ENCODE measurements around the gene FCHSD2. TPM values are rescaled to one million over a fixed set of nuclear protein-coding genes. Genes with fewer than 3 reads are reported as not detected.
"Not testable (repeated sequence)": the region's sequence is repeated elsewhere in the genome, so short reads cannot be mapped to it uniquely, and the experiment has no call there.

Gene FCHSD2
- total RNA-seq, 2 experiments from 2014 or later = 21.9 to 24.1 TPM

GRCh38 chr11:72829178-72829577 is 312.9 kb downstream of the FCHSD2 start:
- intact Hi-C loops (cut with micrococcal nuclease) = no loop called here
- H3K27me3 Mint-ChIP-seq = no peaks in the 10 kb centered on the region
- H3K27ac Mint-ChIP-seq = no peak overlapping the region
- ChIA-PET CTCF (interaction anchor here (2.4 to 7.7 kb wide), 2 partner anchors 16 to 350 kb away, joined by 12 to 138 read pairs; partner anchors contain the start of gene ATG16L2), POLR2A (interaction anchor here (1.4 kb wide), 1 partner anchor 16 kb away, joined by 4 read pairs; no protein-coding TSS in a partner anchor)
- no peaks in the 10 kb centered on the region for H3K9me3 Mint-ChIP-seq
- H3K36me3 Mint-ChIP-seq = peaks cover 13% of the 10 kb centered on the region
- DNase-seq = no peak
- H3K4me1 Mint-ChIP-seq (ENCODE audit: low read depth) = peaks cover 9% of the 10 kb centered on the region
- H3K4me3 Mint-ChIP-seq = no peak overlapping the region

- no peak overlapping the region for H3K27ac Mint-ChIP-seq
- no peaks in the 10 kb centered on the region for H3K9me3 Mint-ChIP-seq
- H3K36me3 Mint-ChIP-seq = peaks cover 13% of the 10 kb centered on the region
- CTCF ChIA-PET = interaction anchor here (1.3 to 7.7 kb wide), 5 partner anchors 13 to 351 kb away, joined by 4 to 138 read pairs (median 4); partner anchors contain the start of genes ATG16L2 and STARD10
- intact Hi-C loops (cut with micrococcal nuclease) = no loop called here
- H3K27me3 Mint-ChIP-seq = no peaks in the 10 kb centered on the region
- H3K4me1 Mint-ChIP-seq (ENCODE audit: low read depth) = peaks cover 11% of the 10 kb centered on the region
- POLR2A ChIA-PET = interaction anchor here (1.4 kb wide), 1 partner anchor 15 kb away, joined by 4 read pairs; no protein-coding TSS in a partner anchor
- no peak overlapping the region for H3K4me3 Mint-ChIP-seq
- DNase-seq = no peak
Measured at GRCh38 chr11:72828692-72829101, 313.4 kb downstream of the FCHSD2 start.

DNA sequence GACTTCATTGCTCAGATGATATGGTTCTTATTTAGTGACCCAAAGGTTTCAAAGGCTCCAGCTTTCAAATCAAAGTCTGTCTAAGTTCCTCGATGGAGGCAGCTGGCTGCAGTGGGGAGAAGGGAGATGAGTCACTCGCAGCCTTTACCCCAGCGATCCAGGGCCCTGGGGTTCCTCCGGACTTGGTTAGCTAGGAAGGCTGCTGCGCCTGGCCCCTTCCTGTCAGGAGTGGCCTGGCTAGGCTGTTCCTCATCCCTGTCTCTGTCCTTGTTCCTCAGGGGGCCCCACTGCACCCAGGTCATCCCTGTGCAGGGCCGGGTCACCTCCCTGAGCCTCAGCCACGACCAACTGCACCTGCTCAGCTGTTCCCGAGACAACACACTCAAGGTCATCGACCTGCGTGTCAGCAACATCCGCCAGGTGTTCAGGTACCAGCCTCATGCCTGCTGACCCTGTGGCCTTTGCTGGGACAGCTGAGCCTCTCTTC is 314.0 kb downstream of the FCHSD2 start:
- intact Hi-C loops (cut with micrococcal nuclease) = no loop called here
- DNase-seq = no peak
- Mint-ChIP-seq H3K4me1 (ENCODE audit: low read depth) (peaks cover 11% of the 10 kb centered on the region), H3K4me3 (no peak overlapping the region), H3K36me3 (peaks cover 15% of the 10 kb centered on the region), H3K9me3 (no peaks in the 10 kb centered on the region), H3K27me3 (no peaks in the 10 kb centered on the region), H3K27ac (peak overlapping the region; percentile 73)
- ChIA-PET CTCF (interaction anchor here (1.0 to 7.7 kb wide), 7 partner anchors 13 to 523 kb away, joined by 3 to 138 read pairs (median 4); partner anchors contain the start of genes ATG16L2 and STARD10), POLR2A (interaction anchor here (0.6 to 1.4 kb wide), 2 partner anchors 15 to 34 kb away, joined by 3 to 4 read pairs; no protein-coding TSS in a partner anchor)

GRCh38 chr11:72827656-72828055 is 314.5 kb downstream of the FCHSD2 start:
- H3K4me3 Mint-ChIP-seq; DNase-seq; H3K9me3 Mint-ChIP-seq; intact Hi-C loops (cut with micrococcal nuclease); H3K27me3 Mint-ChIP-seq: not testable (repeated sequence)
- CTCF ChIA-PET = interaction anchor here (1.0 to 7.7 kb wide), 7 partner anchors 12 to 523 kb away, joined by 3 to 138 read pairs (median 4); partner anchors contain the start of genes ATG16L2 and STARD10
- POLR2A ChIA-PET = interaction anchor here (0.6 kb wide), 1 partner anchor 34 kb away, joined by 3 read pairs; no protein-coding TSS in a partner anchor
- Mint-ChIP-seq H3K27ac (peak overlapping the region; percentile 73), H3K4me1 (ENCODE audit: low read depth) (peaks cover 11% of the 10 kb centered on the region), H3K36me3 (peaks cover 16% of the 10 kb centered on the region)

GRCh38 chr11:72826942-72827480 is 315.1 kb downstream of the FCHSD2 start:
- H3K4me1 Mint-ChIP-seq (ENCODE audit: low read depth) = peaks cover 11% of the 10 kb centered on the region
- H3K4me3 Mint-ChIP-seq = no peak overlapping the region
- peaks cover 17% of the 10 kb centered on the region for H3K36me3 Mint-ChIP-seq
- H3K27ac Mint-ChIP-seq = peak overlapping the region; percentile 73
- no peaks in the 10 kb centered on the region for H3K9me3 Mint-ChIP-seq
- ChIA-PET POLR2A (no interaction called here), CTCF (interaction anchor here (1.3 to 7.7 kb wide), 4 partner anchors 14 to 352 kb away, joined by 4 to 138 read pairs (median 8); partner anchors contain the start of genes ATG16L2 and STARD10)
- no peak for DNase-seq
- intact Hi-C loops (cut with micrococcal nuclease) = no loop called here
- H3K27me3 Mint-ChIP-seq = no peaks in the 10 kb centered on the region

- Mint-ChIP-seq H3K27me3 (no peaks in the 10 kb centered on the region), H3K27ac (peak overlapping the region; percentile 73), H3K4me1 (ENCODE audit: low read depth) (peaks cover 13% of the 10 kb centered on the region), H3K9me3 (no peaks in the 10 kb centered on the region), H3K4me3 (no peak overlapping the region), H3K36me3 (peaks cover 17% of the 10 kb centered on the region)
- no peak for DNase-seq
- CTCF ChIA-PET = no interaction called here
- intact Hi-C loops (cut with micrococcal nuclease) = no loop called here
- POLR2A ChIA-PET = no interaction called here
Measured at GRCh38 chr11:72826191-72826941, 315.8 kb downstream of the FCHSD2 start.

DNA sequence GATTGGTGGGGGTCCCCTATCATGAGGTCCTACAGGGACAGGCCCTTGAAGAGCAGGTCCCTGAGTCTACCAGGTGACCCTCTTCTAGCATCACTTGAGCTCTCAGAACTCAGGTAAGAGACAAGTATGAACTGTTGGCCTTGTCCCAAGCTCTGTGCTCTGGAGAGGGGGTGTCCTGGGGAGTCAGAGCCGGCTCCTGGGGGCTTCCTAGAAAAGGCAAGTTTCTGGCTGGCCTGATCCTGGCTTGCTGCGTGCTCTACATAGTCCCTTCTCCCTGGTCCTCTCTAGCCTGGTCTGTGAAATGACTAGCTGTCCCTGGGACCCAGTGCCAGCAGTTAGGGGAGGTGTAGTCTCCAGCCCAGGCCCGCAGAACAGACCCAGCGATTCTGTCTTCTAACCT is 316.5 kb downstream of the FCHSD2 start:
- Mint-ChIP-seq H3K27ac (no peak overlapping the region), H3K4me3 (no peak overlapping the region), H3K4me1 (ENCODE audit: low read depth) (peaks cover 19% of the 10 kb centered on the region), H3K27me3 (no peaks in the 10 kb centered on the region), H3K36me3 (peaks cover 17% of the 10 kb centered on the region), H3K9me3 (no peaks in the 10 kb centered on the region)
- intact Hi-C loops (cut with micrococcal nuclease) = no loop called here
- POLR2A ChIA-PET = no interaction called here
- CTCF ChIA-PET = no interaction called here
- DNase-seq = no peak

DNA sequence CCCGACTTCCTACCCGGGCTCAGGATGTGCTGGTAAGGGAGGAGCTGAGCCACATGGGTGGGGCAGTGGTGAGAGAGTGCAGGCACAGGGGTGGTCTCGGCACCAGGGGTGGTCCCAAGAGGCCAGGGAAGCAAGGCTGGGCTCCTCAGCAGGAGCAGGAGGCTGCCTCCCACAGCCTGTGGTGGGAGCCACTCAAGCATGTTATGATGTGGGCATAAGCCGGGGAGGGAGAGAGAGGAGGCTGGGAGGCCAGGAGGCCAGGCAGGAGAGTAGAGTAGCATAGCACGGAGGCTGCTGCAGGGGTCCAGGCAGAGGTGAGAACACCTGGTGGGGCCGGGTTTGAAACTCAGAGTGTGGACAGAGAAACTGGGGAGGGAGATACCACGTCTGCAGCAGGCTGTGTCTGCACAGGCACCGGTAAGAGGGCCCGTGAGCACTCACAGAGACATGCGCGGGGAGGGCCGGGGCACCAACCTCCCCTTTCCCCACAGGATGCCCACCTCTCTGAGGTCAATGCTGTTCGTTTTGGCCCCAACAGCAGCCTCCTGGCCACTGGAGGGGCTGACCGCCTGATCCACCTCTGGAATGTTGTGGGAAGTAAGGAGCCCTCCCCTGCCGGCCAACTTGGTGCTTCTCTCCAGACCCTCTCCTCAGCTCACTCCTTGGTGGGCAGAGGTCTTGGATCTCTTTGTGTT is 317.2 kb downstream of the FCHSD2 start:
- DNase-seq = no peak
- intact Hi-C loops (cut with micrococcal nuclease) = no loop called here
- no peak overlapping the region for H3K4me3 Mint-ChIP-seq
- no peak overlapping the region for H3K27ac Mint-ChIP-seq
- peaks cover 22% of the 10 kb centered on the region for H3K36me3 Mint-ChIP-seq
- ChIA-PET POLR2A (interaction anchor here (1.5 kb wide), 1 partner anchor 30 kb away, joined by 3 read pairs; no protein-coding TSS in a partner anchor), CTCF (interaction anchor here (1.2 kb wide), 1 partner anchor 9 kb away, joined by 3 read pairs; no protein-coding TSS in a partner anchor)
- no peaks in the 10 kb centered on the region for H3K9me3 Mint-ChIP-seq
- no peaks in the 10 kb centered on the region for H3K27me3 Mint-ChIP-seq
- H3K4me1 Mint-ChIP-seq (ENCODE audit: low read depth) = peaks cover 25% of the 10 kb centered on the region

DNA sequence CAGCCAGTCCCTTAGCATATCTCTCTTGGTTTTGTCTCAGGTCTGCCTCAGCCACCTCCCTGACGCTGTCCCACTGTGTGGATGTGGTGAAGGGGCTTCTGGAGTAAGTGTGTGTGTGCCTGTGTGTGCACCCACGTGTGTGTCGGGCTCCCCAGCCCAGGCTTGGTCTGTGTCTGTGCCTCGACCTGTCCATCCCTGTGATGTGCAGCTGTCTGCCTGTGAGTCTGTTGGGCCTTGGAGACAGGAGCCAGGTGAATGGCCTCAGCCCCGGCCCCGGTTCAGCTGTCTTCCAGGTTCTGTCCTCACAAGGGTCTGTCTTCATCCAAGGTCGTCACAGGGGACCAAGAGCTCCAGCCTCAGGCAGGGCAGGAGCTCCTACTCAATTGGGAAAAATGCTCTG is 318.1 kb downstream of the FCHSD2 start:
- POLR2A ChIA-PET = interaction anchor here (1.5 kb wide), 1 partner anchor 29 kb away, joined by 3 read pairs; no protein-coding TSS in a partner anchor
- Mint-ChIP-seq H3K4me1 (ENCODE audit: low read depth) (peaks cover 25% of the 10 kb centered on the region), H3K9me3 (no peaks in the 10 kb centered on the region), H3K27ac (peak overlapping the region; percentile 57), H3K27me3 (no peaks in the 10 kb centered on the region), H3K4me3 (no peak overlapping the region), H3K36me3 (peaks cover 22% of the 10 kb centered on the region)
- intact Hi-C loops (cut with micrococcal nuclease) = no loop called here
- CTCF ChIA-PET = interaction anchor here (1.2 kb wide), 1 partner anchor 8 kb away, joined by 3 read pairs; no protein-coding TSS in a partner anchor
- DNase-seq = no peak

DNA sequence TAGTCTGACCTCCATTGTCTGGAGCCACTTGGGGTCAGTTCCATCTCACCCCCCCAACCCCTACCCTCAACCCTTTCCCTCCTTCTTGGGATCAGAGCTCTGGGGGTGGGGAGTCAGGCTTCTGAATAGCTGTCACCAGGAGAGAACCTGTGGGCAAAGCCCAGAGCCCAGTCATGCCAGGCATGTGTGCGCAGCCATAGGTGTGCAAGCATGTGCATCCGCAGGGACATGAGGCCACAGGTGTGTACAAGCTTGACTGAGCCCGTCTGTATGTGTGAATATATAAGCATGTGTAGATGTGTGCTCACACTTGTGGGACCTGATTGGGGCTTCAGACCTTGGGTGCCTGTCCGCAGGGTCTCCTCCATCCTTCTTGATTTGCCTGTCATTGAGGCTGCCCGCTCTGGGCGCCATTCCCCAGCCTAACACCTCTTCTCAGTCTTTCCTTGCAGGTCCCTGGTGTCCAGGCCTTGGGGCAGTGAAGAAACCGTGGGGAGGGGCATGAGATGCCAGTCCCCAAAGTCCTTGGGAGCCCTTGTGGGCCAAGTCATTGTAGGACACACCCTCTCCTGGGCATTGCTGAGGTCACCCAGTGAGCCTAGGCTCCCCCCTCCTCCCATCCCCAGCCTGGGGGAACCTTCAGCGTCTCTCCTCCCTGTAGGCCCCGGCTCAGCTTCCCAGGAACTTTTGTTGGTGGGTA is 318.9 kb downstream of the FCHSD2 start:
- H3K9me3 Mint-ChIP-seq = no peaks in the 10 kb centered on the region
- no peaks in the 10 kb centered on the region for H3K27me3 Mint-ChIP-seq
- POLR2A ChIA-PET = no interaction called here
- no peak for DNase-seq
- H3K27ac Mint-ChIP-seq = no peak overlapping the region
- peaks cover 20% of the 10 kb centered on the region for H3K36me3 Mint-ChIP-seq
- H3K4me3 Mint-ChIP-seq = no peak overlapping the region
- CTCF ChIA-PET = interaction anchor here (0.8 to 2.6 kb wide), 4 partner anchors 8 to 355 kb away, joined by 3 to 13 read pairs (median 6); no protein-coding TSS in a partner anchor
- intact Hi-C loops (cut with micrococcal nuclease) = no loop called here
- peaks cover 25% of the 10 kb centered on the region for H3K4me1 Mint-ChIP-seq (ENCODE audit: low read depth)

All from activated CD4-positive, alpha-beta memory T cell treated with anti-CD3 and anti-CD28 coated beads for 36 hours (primary cell).